Coronary artery (tissue), 2 donors: Measurements from ENCODE around the gene PTH.

Experiments used
- DNase-seq: peaks from one replicate; pipeline ENCODE4 v3.0.0-alpha.2; 2017; ENCODE audit warnings: low spot score
- H3K27ac ChIP-seq, 2 donors: fragments of 200-600 bp; sonication (generic); one replicate each; pipeline ENCODE4 v1.5.1; 2016 to 2019
- H3K4me3 ChIP-seq: fragments of 200-600 bp; sonication (generic); 2 replicates; pipeline ENCODE4 v1.5.1; 2016; ENCODE audit warnings: mild to moderate bottlenecking, moderate library complexity
- CTCF ChIP-seq: fragments of 200-600 bp; sonication (generic); IDR thresholded peaks from one replicate; pipeline ENCODE4 v1.5.1; 2019; ENCODE audit warnings: antibody characterized with exemption

Gene PTH

GRCh38 chr11:13495929-13496328, at the start of gene PTH:
TSS of gene PTH (minus strand) at chr11:13495997. CDS start at chr11:13492855, 3,142 bp downstream.
- Histone ChIP-seq H3K4me3 (no peak within 1 kb of the TSS), H3K27ac (no peak within 1 kb of the TSS)
- no peak for DNase-seq
- no peak for TF ChIP-seq CTCF

- no peak overlapping the region for H3K4me3 ChIP-seq
- DNase-seq: no peak
- no peak for TF ChIP-seq CTCF
- H3K27ac ChIP-seq: no peak overlapping the region
Measured at GRCh38 chr11:13538044-13538443, 42.2 kb upstream of the PTH start.

- DNase-seq: no peak
- Histone ChIP-seq H3K4me3 (no peak overlapping the region), H3K27ac (no peak overlapping the region)
- no peak for TF ChIP-seq CTCF
Measured at GRCh38 chr11:13535819-13536218, 40.0 kb upstream of the PTH start.

GRCh38 chr11:13534358-13534757, 38.6 kb upstream of the PTH start:
- no peak overlapping the region for H3K4me3 ChIP-seq
- DNase-seq: no peak
- no peak overlapping the region for H3K27ac ChIP-seq
- no peak for TF ChIP-seq CTCF

GRCh38 chr11:13525257-13525656, 29.5 kb upstream of the PTH start:
- no peak for TF ChIP-seq CTCF
- Histone ChIP-seq H3K4me3 (no peak overlapping the region), H3K27ac (no peak overlapping the region)
- no peak for DNase-seq

GRCh38 chr11:13503393-13503792, 7.6 kb upstream of the PTH start:
- Histone ChIP-seq H3K27ac (no peak overlapping the region), H3K4me3 (no peak overlapping the region)
- DNase-seq: no peak
- no peak for TF ChIP-seq CTCF

- TF ChIP-seq CTCF: no peak
- DNase-seq: no peak
- H3K27ac ChIP-seq: no peak overlapping the region
- no peak overlapping the region for H3K4me3 ChIP-seq
Measured at GRCh38 chr11:13502492-13502891, 6.7 kb upstream of the PTH start.
